Measurements from ENCODE around the gene PHF2. TPM values are rescaled to one million over a fixed set of nuclear protein-coding genes. Genes with fewer than 3 reads are reported as not detected.

PHF2 gene
- total RNA-seq, 4 donors from 2014 or later = 15.0 to 28.6 (median 20.4) TPM

DNA sequence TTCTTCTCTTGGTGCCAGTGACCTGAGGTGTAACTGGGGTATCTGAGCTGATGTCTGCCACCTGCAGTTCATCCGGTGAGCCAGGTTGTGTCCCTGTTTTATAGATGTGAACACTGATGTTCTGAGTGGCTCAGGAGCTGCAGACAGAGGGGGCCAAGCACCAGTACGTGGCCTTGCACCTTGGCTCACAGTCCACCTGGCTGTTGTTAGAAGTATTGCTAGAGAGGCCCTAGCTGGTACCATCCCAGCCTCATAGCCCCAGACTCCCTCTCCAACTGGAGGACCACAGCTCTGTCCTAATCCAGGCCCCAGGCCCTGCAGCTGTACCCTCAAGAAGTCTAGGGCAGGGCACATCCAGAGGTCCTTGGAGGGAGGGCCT is 16.2 kb downstream of the PHF2 start:
- TF ChIP-seq, protein P1, sequence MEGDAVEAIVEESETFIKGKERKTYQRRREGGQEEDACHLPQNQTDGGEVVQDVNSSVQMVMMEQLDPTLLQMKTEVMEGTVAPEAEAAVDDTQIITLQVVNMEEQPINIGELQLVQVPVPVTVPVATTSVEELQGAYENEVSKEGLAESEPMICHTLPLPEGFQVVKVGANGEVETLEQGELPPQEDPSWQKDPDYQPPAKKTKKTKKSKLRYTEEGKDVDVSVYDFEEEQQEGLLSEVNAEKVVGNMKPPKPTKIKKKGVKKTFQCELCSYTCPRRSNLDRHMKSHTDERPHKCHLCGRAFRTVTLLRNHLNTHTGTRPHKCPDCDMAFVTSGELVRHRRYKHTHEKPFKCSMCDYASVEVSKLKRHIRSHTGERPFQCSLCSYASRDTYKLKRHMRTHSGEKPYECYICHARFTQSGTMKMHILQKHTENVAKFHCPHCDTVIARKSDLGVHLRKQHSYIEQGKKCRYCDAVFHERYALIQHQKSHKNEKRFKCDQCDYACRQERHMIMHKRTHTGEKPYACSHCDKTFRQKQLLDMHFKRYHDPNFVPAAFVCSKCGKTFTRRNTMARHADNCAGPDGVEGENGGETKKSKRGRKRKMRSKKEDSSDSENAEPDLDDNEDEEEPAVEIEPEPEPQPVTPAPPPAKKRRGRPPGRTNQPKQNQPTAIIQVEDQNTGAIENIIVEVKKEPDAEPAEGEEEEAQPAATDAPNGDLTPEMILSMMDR (IDR thresholded peaks at IDR 0.05; ENCODE audit: low read depth) = no peak

DNA sequence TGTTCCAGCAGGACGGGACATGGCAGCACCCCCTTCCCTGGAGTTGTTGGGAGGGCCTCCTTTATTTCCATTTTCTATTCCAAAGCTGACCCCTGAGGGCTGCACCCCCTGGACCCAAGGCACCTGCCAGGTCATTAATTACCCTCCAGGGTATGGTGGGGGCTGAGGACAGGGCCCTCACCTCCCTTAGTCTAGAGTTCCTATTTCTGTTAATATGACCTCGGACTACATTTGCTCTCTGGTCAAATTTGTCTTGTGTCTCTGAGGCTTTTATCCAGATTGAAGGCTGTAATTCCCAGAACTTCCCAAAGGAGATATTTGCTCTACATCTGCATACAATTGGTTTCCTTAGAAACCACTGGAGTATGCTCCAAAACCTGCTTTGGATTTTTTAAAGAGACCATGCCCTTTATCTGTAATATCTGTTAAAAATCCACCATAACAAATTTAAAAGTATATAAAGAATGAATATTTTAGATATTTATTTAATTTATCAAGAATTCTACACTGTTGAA is 16.8 kb downstream of the PHF2 start:
- TF ChIP-seq, protein P1 (IDR thresholded peaks at IDR 0.05; ENCODE audit: low read depth) = no peak

GRCh38 chr9:93594041-93594756 is 17.8 kb downstream of the PHF2 start:
- TF ChIP-seq, protein P1 (IDR thresholded peaks at IDR 0.05; ENCODE audit: low read depth) = no peak

- TF ChIP-seq, protein P1 (IDR thresholded peaks at IDR 0.05; ENCODE audit: low read depth) = no peak
Observed at GRCh38 chr9:93595461-93595860, 19.1 kb downstream of the PHF2 start.

- TF ChIP-seq, protein P1 (IDR thresholded peaks at IDR 0.05; ENCODE audit: low read depth) = no peak
Observed at GRCh38 chr9:93595861-93596365, 19.5 kb downstream of the PHF2 start.

DNA sequence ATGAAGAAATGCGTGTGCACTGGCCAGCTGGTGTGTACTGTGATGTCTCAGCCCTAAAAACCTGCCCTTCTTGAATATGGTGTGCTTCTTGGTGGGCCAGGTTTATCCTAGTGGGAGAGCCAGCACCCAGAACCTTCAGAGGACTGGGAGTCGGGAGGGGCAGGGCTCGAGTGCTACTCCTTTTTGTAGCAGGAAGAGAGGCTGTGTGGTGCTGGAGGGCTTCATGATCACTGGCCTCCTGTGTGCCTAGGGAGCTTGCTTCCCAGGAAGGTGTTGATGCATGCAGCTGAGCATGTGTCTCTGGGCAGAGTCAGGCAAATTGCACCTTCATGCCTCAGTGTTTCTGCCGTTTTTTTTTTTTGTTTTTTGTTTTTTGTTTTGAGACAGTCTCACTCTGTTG is 20.0 kb downstream of the PHF2 start:
- TF ChIP-seq, protein P1 (IDR thresholded peaks at IDR 0.05; ENCODE audit: low read depth) = no peak

DNA sequence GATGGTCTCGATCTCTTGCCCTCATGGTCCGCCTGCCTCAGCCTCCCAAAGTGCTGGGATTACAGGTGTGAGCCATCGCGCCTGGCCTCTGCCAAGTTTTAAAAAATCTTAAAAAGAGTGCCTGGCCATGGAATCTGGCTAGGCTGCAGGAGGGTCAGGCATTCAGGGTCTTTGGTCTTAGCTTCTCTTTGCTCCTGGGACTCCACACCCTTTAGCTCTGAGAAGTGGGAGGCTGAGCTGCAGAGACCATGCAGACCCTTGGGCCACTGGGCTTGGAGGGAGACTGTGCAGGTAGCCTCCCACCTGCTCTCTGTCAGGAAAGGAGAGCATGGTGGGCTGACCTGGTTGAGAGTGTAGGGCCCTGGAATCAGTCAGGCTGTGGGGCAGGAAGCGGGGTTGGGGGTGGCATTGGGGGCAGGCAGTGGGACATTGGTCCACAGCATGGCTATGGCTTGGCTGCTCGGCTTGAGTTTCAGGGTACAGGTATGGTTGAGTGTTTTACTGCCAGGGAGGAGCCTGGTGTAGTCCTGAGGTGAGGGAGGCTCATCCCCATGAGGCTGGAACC is 20.8 kb downstream of the PHF2 start:
- TF ChIP-seq, protein P1 (IDR thresholded peaks at IDR 0.05; ENCODE audit: low read depth) = no peak

Measured in subcutaneous adipose tissue (tissue), 4 donors.